Measurements from ENCODE around the gene RUNDC3A.

RUNDC3A gene

DNA sequence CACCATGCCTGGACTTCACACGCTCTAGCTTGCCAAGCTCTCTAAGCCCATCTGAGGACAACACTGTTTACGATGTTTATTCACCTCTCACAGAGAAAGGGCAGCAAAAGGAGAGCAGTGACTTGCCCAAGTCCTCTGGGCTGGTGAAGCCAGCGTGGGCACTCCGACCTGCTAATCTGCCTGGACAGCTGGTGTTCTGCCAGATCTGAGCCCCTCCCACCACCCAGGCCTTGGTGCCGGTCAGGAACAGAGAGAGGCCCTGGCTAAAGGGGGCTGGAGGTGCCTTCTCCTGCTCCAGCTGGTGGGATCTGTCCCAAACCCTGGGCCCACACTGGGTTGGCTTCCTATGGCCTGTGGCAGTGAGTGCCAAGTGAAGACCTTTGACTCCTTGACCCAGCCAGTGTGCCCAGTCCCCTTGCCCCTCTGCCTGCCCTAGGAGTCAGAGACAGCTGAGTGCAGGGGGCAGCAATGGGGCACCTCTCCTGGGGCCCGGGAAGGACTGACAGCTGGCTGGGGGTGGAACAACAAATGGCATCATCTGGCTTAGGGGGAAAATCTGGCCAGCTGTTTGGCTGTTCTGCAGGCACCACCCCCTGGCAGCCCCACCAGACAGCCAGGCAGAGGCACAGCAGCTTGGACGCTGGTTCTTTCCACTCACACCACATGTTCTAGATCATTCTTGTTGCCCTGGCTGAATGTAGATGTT is 38.7 kb upstream of the RUNDC3A start:
- H3K9ac ChIP-seq (ENCODE audit: low read depth, low read length), result no peak overlapping the region
- H3K4me1 ChIP-seq (ENCODE audit: insufficient read depth, low read length), result no peaks in the 10 kb centered on the region
- no peak for ATAC-seq (ENCODE audit: insufficient read depth, low read depth)
- TF ChIP-seq, protein P1, sequence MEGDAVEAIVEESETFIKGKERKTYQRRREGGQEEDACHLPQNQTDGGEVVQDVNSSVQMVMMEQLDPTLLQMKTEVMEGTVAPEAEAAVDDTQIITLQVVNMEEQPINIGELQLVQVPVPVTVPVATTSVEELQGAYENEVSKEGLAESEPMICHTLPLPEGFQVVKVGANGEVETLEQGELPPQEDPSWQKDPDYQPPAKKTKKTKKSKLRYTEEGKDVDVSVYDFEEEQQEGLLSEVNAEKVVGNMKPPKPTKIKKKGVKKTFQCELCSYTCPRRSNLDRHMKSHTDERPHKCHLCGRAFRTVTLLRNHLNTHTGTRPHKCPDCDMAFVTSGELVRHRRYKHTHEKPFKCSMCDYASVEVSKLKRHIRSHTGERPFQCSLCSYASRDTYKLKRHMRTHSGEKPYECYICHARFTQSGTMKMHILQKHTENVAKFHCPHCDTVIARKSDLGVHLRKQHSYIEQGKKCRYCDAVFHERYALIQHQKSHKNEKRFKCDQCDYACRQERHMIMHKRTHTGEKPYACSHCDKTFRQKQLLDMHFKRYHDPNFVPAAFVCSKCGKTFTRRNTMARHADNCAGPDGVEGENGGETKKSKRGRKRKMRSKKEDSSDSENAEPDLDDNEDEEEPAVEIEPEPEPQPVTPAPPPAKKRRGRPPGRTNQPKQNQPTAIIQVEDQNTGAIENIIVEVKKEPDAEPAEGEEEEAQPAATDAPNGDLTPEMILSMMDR (IDR thresholded peaks at IDR 0.05; ENCODE audit: borderline replicate concordance, extremely low read depth, low read length, poor library complexity, severe bottlenecking), result no peak
- no peak overlapping the region for H3K27ac ChIP-seq (ENCODE audit: low read length)
- no peak overlapping the region for H3K4me3 ChIP-seq (ENCODE audit: low read depth in 1 of 2, low read length in 2 of 2)
- no peak overlapping the region for H2AFZ ChIP-seq (ENCODE audit: low read depth, low read length)
- H4K20me1 ChIP-seq (ENCODE audit: insufficient read depth, low read length), result no peaks in the 10 kb centered on the region
- no peaks in the 10 kb centered on the region for H3K9me3 ChIP-seq (ENCODE audit: insufficient read depth, low read length, severe bottlenecking)
- no peaks in the 10 kb centered on the region for H3K79me2 ChIP-seq (ENCODE audit: insufficient read depth, low read length)
- no peaks in the 10 kb centered on the region for H3K36me3 ChIP-seq (ENCODE audit: insufficient read depth, low read length)
- H3K4me2 ChIP-seq (ENCODE audit: insufficient read depth, low read length), result no peak overlapping the region
- peaks cover 6% of the 10 kb centered on the region for H3K27me3 ChIP-seq (ENCODE audit: insufficient read depth, low read length, poor library complexity)
- no peak for DNase-seq

GRCh38 chr17:44272321-44272951 is 36.0 kb upstream of the RUNDC3A start:
- H4K20me1 ChIP-seq (ENCODE audit: insufficient read depth, low read length), result no peaks in the 10 kb centered on the region
- H3K4me3 ChIP-seq (ENCODE audit: low read depth in 1 of 2, low read length in 2 of 2), result no peak overlapping the region
- H3K9ac ChIP-seq (ENCODE audit: low read depth, low read length), result no peak overlapping the region
- H3K27ac ChIP-seq (ENCODE audit: low read length), result no peak overlapping the region
- ATAC-seq (ENCODE audit: insufficient read depth, low read depth) (no peak), DNase-seq (no peak)
- peaks cover 14% of the 10 kb centered on the region for H3K27me3 ChIP-seq (ENCODE audit: insufficient read depth, low read length, poor library complexity)
- H2AFZ ChIP-seq (ENCODE audit: low read depth, low read length), result no peak overlapping the region
- no peak overlapping the region for H3K4me2 ChIP-seq (ENCODE audit: insufficient read depth, low read length)
- TF ChIP-seq, protein P1 (IDR thresholded peaks at IDR 0.05; ENCODE audit: borderline replicate concordance, extremely low read depth, low read length, poor library complexity, severe bottlenecking), result no peak
- no peak for TF ChIP-seq EZH2 (IDR thresholded peaks at IDR 0.05; ENCODE audit: borderline replicate concordance, low read depth, low read length, severe bottlenecking)
- H3K79me2 ChIP-seq (ENCODE audit: insufficient read depth, low read length), result no peaks in the 10 kb centered on the region
- H3K36me3 ChIP-seq (ENCODE audit: insufficient read depth, low read length), result no peaks in the 10 kb centered on the region
- no peaks in the 10 kb centered on the region for H3K9me3 ChIP-seq (ENCODE audit: insufficient read depth, low read length, severe bottlenecking)
- H3K4me1 ChIP-seq (ENCODE audit: insufficient read depth, low read length), result no peaks in the 10 kb centered on the region

DNA sequence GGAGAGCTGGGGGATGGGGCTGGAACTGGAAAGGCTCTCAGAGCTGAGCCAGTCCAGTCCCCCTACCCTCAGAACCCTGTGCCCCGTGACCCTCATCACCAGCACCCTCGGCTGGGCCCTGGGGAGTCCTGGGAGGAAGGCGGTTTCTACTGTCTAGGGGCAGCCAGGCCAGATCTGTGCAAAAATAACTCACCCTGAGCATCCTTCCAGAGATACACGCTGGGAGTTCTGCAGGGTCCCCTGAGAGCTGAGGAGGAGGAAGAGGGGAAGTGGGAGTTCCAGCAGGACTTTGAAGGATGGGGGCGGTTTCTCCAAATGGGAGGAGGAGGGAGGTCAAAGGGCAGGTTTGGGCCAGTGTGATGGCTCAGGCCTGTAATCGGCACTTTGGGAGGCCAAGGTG is 35.4 kb upstream of the RUNDC3A start:
- Histone ChIP-seq H3K27ac (ENCODE audit: low read length) (no peak overlapping the region), H3K9me3 (ENCODE audit: insufficient read depth, low read length, severe bottlenecking) (no peaks in the 10 kb centered on the region), H3K36me3 (ENCODE audit: insufficient read depth, low read length) (no peaks in the 10 kb centered on the region), H3K4me2 (ENCODE audit: insufficient read depth, low read length) (no peak overlapping the region), H3K4me1 (ENCODE audit: insufficient read depth, low read length) (no peaks in the 10 kb centered on the region), H3K4me3 (ENCODE audit: low read depth in 1 of 2, low read length in 2 of 2) (no peak overlapping the region), H2AFZ (ENCODE audit: low read depth, low read length) (no peak overlapping the region), H3K79me2 (ENCODE audit: insufficient read depth, low read length) (no peaks in the 10 kb centered on the region), H3K9ac (ENCODE audit: low read depth, low read length) (no peak overlapping the region), H3K27me3 (ENCODE audit: insufficient read depth, low read length, poor library complexity) (peaks cover 17% of the 10 kb centered on the region), H4K20me1 (ENCODE audit: insufficient read depth, low read length) (no peaks in the 10 kb centered on the region)
- no peak for DNase-seq
- no peak for TF ChIP-seq EZH2 (IDR thresholded peaks at IDR 0.05; ENCODE audit: borderline replicate concordance, low read depth, low read length, severe bottlenecking)
- TF ChIP-seq, protein P1 (IDR thresholded peaks at IDR 0.05; ENCODE audit: borderline replicate concordance, extremely low read depth, low read length, poor library complexity, severe bottlenecking), result no peak
- ATAC-seq (ENCODE audit: insufficient read depth, low read depth), result no peak
